Stomach (tissue), 9 donors: ENCODE measurements around the gene ETHE1. TPM values are rescaled to one million over a fixed set of nuclear protein-coding genes. Genes with fewer than 3 reads are reported as not detected.
A peak's percentile ranks its signal among the peaks of the same experiment; 100 is the strongest.

Experiments used
- DNase-seq, 2 donors: peaks; one replicate each; pipeline versions ENCODE4 v3.0.0 to v3.0.0-alpha.2; 2013 to 2019
- H3K27ac ChIP-seq, 5 donors: fragments of 200-600 bp in 4 of 5; sonication (generic) in 4 of 5; one replicate each; pipeline ENCODE4 v1.5.1; 2013 to 2019; ENCODE audit warnings: mild to moderate bottlenecking in 1 of 5, moderate library complexity in 1 of 5
- H3K27me3 ChIP-seq, 3 donors: fragments of 200-600 bp; sonication (generic); one replicate each; pipeline ENCODE4 v1.5.1; 2017 to 2019; ENCODE audit warnings: mixed run types in 1 of 3
- H3K36me3 ChIP-seq, 4 donors: fragments of 200-600 bp; sonication (generic); 1 replicate in 3 of 4; 2 replicates in 1 of 4; pipeline ENCODE4 v1.5.1; 2016 to 2019
- H3K4me1 ChIP-seq, 4 donors: fragments of 200-600 bp; sonication (generic); one replicate each; pipeline ENCODE4 v1.5.1; 2016 to 2019
- H3K4me3 ChIP-seq, 4 donors: fragments of 200-600 bp; sonication (generic) in 3 of 4; one replicate each; pipeline ENCODE4 v1.5.1; 2016 to 2019; ENCODE audit warnings: mild to moderate bottlenecking in 1 of 4
- H3K9me3 ChIP-seq, 4 donors: fragments of 200-600 bp; sonication (generic); one replicate each; pipeline ENCODE4 v1.5.1; 2016 to 2019
- EP300 ChIP-seq: sonication (generic); formaldehyde crosslinking; IDR thresholded peaks from one replicate; pipeline ENCODE4 v1.6.1; 2017; ENCODE audit warnings: antibody characterized with exemption
- POLR2A ChIP-seq, 4 donors: fragments of 450-650 bp; IDR thresholded peaks; one replicate each; pipeline ENCODE4 v1.6.1; 2016; ENCODE audit warnings: antibody characterized with exemption in 4 of 4, control low read depth in 2 of 4, mild to moderate bottlenecking in 1 of 4, moderate library complexity in 1 of 4
- POLR2AphosphoS5 ChIP-seq, 3 donors: sonication (generic); formaldehyde crosslinking; IDR thresholded peaks; one replicate each; pipeline ENCODE4 v1.6.1; 2016; ENCODE audit warnings: antibody characterized with exemption in 3 of 3
- WGBS, 5 donors: extraction: QIAGEN DNeasy Blood & Tissue Kit in 3 of 5; methylation state at CpG; one replicate each; pipeline versions ENCODE4 v1.1.5 to v1.1.7; 2013 to 2018; 5-methylcytosine and 5-hydroxymethylcytosine counted together
- intact Hi-C: fragments of 100-400 bp; cut with DNase I; formaldehyde crosslinking; loops from one replicate; pipeline ENCODE4 v1.15.1; 2023; ENCODE audit warnings: low total_unique reads
- polyA plus RNA-seq, 3 donors: library from polyadenylated mRNA; stranded (reverse); fragments of 200-250 nt; gene quantifications; one replicate each; pipeline ENCODE4 v1.2.3, GENCODE V29; 2013
- total RNA-seq, 5 donors: library from RNA; depleted of rRNA; stranded (reverse); fragments of >200 nt; gene quantifications; one replicate each; pipeline versions ENCODE4 v1.1.0 to v1.2.3, GENCODE V29; 2014 to 2016
- TF ChIP-seq, protein P1 (sequence below), 7 experiments: fragments of 450-650 bp in 4 of 7; fragments of 200-600 bp in 3 of 7; sonication (generic) in 3 of 7; IDR thresholded peaks; one replicate each; pipeline ENCODE4 v1.5.1; 2016 to 2019; ENCODE audit warnings: antibody characterized with exemption in 7 of 7, control low read depth in 2 of 7, mild to moderate bottlenecking in 1 of 7
- donor health status: healthy with polysubstance abuse.
- donor health status: Bipolar disorder and iron deficiency.
- donor health status: healthy.

ETHE1 gene
- total and polyA plus RNA-seq, 8 donors, result 42.6 to 157 (median 57.8) TPM

DNA sequence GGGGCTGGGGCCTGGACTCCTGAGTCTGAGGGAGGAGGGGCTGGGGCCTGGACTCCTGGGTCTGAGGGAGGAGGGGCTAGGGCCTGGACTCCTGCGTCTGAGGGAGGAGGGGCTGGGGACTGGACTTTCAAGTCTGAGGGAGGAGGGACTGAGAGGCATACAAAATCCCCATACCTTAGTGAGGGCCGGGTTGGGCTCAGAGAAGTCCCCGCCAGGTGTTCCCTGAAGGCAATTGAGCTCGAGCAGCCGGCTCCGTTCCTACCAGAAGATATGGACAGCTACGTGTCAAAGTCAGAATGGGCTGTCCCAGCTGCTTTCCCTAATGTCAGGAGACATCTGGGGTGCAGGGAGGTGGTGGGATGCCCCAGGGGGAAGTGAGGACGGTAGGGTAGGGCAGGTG lies 31.9 kb downstream of the ETHE1 start:
- Histone ChIP-seq H3K27me3 (no peaks in the 10 kb centered on the region), H3K4me3 (no peak overlapping the region), H3K36me3 (peaks cover 8 to 69% (median 61%) of the 10 kb centered on the region in 4 donors), H3K9me3 (no peaks in the 10 kb centered on the region), H3K27ac (no peak overlapping the region), H3K4me1 (peaks cover 7 to 16% (median 9%) of the 10 kb centered on the region in 4 donors)
- DNase-seq, result no peak
- no peak for TF ChIP-seq POLR2A (IDR thresholded peaks at IDR 0.05)
- no peak for TF ChIP-seq EP300
- TF ChIP-seq, protein P1, sequence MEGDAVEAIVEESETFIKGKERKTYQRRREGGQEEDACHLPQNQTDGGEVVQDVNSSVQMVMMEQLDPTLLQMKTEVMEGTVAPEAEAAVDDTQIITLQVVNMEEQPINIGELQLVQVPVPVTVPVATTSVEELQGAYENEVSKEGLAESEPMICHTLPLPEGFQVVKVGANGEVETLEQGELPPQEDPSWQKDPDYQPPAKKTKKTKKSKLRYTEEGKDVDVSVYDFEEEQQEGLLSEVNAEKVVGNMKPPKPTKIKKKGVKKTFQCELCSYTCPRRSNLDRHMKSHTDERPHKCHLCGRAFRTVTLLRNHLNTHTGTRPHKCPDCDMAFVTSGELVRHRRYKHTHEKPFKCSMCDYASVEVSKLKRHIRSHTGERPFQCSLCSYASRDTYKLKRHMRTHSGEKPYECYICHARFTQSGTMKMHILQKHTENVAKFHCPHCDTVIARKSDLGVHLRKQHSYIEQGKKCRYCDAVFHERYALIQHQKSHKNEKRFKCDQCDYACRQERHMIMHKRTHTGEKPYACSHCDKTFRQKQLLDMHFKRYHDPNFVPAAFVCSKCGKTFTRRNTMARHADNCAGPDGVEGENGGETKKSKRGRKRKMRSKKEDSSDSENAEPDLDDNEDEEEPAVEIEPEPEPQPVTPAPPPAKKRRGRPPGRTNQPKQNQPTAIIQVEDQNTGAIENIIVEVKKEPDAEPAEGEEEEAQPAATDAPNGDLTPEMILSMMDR (IDR thresholded peaks at IDR 0.05), result no peak
- TF ChIP-seq POLR2AphosphoS5 (IDR thresholded peaks at IDR 0.05), result no peak
- intact Hi-C loops, result no loop called here
- 75 to 88% (median 76%) methylated on average over 5 to 8 of the region's 8 CpGs for WGBS, 5 donors

DNA sequence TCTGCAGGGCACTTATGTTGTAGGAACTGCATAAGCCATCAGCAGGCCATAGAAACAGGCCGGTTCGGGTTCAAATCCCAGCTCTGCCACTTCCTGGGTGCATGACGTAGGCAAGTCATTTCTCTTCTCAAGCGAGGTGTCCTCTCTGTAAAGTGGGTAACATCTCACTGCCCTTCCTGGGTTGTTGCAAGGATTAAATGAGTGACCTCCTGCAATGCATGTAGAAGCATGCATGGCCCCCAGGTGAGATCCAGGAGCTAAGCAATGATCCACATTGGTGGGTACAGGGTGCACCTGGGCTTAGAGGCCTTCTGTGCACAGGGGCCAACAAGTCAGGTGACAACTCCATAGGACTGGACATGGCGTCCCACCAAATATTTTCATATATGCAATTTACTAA lies 36.2 kb downstream of the ETHE1 start:
- H3K27me3 ChIP-seq, result no peaks in the 10 kb centered on the region
- TF ChIP-seq, protein P1 (IDR thresholded peaks at IDR 0.05), result no peak
- TF ChIP-seq POLR2AphosphoS5 (IDR thresholded peaks at IDR 0.05), result no peak
- TF ChIP-seq EP300, result no peak
- no peak for TF ChIP-seq POLR2A (IDR thresholded peaks at IDR 0.05)
- no peak for DNase-seq
- 90 to 98% (median 95%) methylated on average over 5 of the region's 5 CpGs for WGBS, 5 donors
- intact Hi-C loops, result no loop called here
- no peak overlapping the region for H3K4me3 ChIP-seq
- peaks cover 0 to 42% (median 35%) of the 10 kb centered on the region in 4 donors for H3K36me3 ChIP-seq
- H3K4me1 ChIP-seq, result no peaks in the 10 kb centered on the region
- no peaks in the 10 kb centered on the region for H3K9me3 ChIP-seq
- no peak overlapping the region for H3K27ac ChIP-seq

DNA sequence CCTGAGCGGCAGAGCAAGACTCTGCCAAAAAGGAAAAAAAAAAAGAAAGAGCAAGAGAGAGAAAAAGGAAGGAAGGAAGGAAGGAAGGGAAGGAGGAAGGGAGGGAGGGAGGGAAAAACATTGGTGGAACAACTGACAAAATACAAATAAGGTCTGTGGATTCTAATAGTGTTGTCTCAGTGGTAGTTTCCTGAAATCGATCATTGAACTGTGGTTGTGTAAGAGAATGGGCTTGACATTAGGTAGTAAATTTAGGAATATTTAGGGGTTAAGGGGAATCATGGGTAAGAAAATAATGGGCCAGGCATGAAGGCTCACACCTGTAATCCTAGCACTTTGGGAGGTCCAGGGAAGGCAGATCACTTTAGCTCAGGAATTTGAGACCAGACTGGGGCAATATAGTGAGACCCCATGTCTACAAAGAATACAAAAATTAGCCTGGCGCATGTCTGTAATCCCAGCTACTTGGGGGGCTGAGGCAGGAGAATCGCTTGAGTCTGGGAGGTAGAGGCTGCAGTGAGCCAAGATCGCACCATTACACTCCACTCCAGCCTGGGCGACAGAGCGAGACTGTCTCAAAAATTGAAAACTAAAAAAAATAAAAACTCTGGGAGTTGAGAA lies 36.9 kb downstream of the ETHE1 start:
- 94 to 98% (median 98%) methylated on average over 7 of the region's 7 CpGs for WGBS, 5 donors
- Histone ChIP-seq H3K36me3 (peaks cover 0 to 36% (median 28%) of the 10 kb centered on the region in 4 donors), H3K4me3 (no peak overlapping the region), H3K27ac (no peak overlapping the region), H3K27me3 (no peaks in the 10 kb centered on the region), H3K4me1 (no peaks in the 10 kb centered on the region), H3K9me3 (no peaks in the 10 kb centered on the region)
- no peak for TF ChIP-seq POLR2AphosphoS5 (IDR thresholded peaks at IDR 0.05)
- no peak for DNase-seq
- intact Hi-C loops, result no loop called here

DNA sequence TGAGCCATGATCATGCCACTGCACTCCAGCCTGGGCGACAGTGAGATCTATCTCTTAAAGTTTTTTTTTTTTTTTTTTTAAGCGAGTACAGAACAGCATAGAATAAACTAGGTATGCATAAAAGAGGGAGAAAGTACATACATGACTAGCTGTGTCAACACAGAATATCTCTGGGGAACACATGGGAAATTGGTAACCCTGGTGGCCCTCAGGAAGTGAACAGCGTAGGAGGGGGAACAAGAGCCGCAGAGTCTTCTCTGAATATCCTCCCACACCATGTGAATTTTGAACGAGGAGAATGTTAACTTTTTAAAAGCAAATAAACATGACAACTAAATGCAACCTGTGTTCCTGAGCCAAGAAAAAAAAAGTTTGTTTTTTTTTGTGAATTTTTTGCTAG lies 37.7 kb downstream of the ETHE1 start:
- TF ChIP-seq EP300 (no peak), POLR2A (IDR thresholded peaks at IDR 0.05) (no peak), POLR2AphosphoS5 (IDR thresholded peaks at IDR 0.05) (no peak)
- TF ChIP-seq, protein P1 (IDR thresholded peaks at IDR 0.05), result no peak
- H3K27ac ChIP-seq, result no peak overlapping the region
- H3K27me3 ChIP-seq, result no peaks in the 10 kb centered on the region
- H3K4me1 ChIP-seq, result no peaks in the 10 kb centered on the region
- no peaks in the 10 kb centered on the region for H3K9me3 ChIP-seq
- DNase-seq, result peak in 1 of 2 donors; percentile 26
- intact Hi-C loops, result no loop called here
- WGBS, 5 donors, result 54 to 63% (median 56%) methylated on average over 5 of the region's 5 CpGs
- H3K4me3 ChIP-seq, result no peak overlapping the region
- H3K36me3 ChIP-seq, result peaks cover 0 to 28% (median 20%) of the 10 kb centered on the region in 4 donors

DNA sequence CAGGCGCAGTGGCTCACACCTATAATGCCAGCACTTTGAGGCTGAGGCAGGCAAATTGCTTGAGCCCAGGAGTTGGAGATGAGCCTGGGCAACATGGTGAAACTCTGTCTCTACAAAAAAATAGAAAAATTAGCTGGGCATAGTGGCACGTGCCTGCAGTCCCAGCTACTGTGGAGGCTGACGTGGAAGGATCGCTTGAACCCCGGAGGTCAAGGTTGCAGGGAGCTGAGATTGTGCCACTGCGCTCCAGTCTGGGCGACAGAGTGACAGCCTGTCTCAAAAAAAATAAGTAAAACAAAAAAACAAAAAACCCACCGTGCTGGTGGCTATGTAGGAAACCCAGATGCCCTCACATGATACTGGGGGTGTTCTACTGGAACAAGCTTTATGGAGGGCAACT lies 38.8 kb downstream of the ETHE1 start:
- 87 to 93% (median 91%) methylated on average over 8 of the region's 8 CpGs for WGBS, 5 donors
- Histone ChIP-seq H3K9me3 (no peaks in the 10 kb centered on the region), H3K4me1 (no peaks in the 10 kb centered on the region), H3K27me3 (no peaks in the 10 kb centered on the region), H3K36me3 (peaks cover 0 to 20% (median 11%) of the 10 kb centered on the region in 4 donors), H3K4me3 (no peak overlapping the region), H3K27ac (no peak overlapping the region)
- no peak for DNase-seq
- intact Hi-C loops, result no loop called here
- TF ChIP-seq, protein P1 (IDR thresholded peaks at IDR 0.05), result no peak
- TF ChIP-seq POLR2AphosphoS5 (IDR thresholded peaks at IDR 0.05), result no peak
- no peak for TF ChIP-seq POLR2A (IDR thresholded peaks at IDR 0.05)
- TF ChIP-seq EP300, result no peak
